Activated naive CD4-positive, alpha-beta T cell treated with Interleukin-2 at 50 U/mL for 16 hours (primary cell): ENCODE results near the gene ZFP28.
A peak's percentile ranks its signal among the peaks of the same experiment; 100 is the strongest.

ENCODE experiments used
- DNase-seq: peaks from one replicate; pipeline ENCODE4 v3.0.0-alpha.2; 2020

Gene ZFP28

DNA sequence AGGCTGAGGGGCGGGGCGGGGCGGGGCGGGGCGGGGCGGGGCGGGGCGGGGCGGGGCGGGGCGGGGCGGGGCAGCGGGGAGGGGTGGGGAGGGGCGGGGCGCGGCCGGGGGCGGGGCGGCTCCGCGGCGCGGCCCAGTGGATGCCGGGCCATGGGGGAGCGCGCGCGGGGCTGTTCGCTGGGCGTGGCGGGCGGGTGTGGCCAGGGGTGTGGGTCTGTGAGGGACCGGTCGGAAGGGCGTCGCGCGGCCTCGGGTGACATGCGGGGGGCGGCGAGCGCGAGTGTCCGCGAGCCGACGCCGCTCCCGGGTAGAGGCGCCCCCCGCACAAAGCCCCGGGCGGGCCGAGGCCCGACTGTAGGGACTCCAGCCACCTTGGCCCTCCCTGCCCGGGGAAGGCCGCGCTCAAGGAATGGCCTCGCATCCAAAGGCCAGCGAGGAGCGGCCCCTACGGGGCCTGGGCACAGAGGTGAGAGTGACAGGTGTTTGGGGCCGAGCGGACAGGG lies at the start of gene ZFP28:
Gene ZFP28 (plus strand): TSS at position 188 of the 503 bp plus-strand sequence. CDS start 71 bp downstream, at position 259.
- no peak for DNase-seq

DNA sequence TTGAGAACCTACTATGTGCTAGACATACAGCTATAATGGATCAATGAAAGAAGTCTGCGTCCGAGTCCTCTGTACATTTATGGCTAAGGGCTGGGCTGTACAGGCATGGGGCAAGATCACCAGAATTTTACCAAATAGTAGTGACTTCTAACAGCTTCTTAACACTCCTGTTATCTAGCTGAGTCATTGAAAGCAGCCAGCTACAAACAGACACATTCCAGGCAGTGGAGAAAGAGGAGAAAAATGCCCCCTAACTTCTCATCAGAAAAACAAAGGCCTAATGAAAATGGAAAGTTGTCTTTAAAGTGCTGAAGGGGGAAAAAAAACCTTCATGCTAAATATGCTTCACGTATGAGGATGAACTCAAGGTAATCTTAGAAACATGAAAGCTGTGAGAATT lies 47.3 kb upstream of the ZFP28 start:
- no peak for DNase-seq

DNA sequence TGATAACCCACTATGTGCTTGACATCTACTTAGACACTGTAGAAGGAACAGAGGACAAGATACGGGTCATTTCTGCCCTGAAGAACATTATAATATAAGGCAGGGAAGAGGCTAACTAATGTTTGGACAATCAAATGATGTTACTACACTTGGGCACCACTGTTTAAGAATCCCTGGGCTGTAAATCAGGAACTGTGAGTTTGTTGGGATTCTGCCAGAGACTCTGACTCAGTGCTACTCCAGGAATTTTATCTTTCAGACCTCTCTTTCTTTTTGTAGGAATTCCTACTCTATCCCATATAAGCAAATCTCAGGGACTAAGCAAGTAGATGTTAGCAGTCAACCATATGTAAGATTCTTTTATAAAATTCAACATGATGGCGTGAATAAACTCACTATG lies 34.2 kb upstream of the ZFP28 start:
- DNase-seq, result no peak

DNA sequence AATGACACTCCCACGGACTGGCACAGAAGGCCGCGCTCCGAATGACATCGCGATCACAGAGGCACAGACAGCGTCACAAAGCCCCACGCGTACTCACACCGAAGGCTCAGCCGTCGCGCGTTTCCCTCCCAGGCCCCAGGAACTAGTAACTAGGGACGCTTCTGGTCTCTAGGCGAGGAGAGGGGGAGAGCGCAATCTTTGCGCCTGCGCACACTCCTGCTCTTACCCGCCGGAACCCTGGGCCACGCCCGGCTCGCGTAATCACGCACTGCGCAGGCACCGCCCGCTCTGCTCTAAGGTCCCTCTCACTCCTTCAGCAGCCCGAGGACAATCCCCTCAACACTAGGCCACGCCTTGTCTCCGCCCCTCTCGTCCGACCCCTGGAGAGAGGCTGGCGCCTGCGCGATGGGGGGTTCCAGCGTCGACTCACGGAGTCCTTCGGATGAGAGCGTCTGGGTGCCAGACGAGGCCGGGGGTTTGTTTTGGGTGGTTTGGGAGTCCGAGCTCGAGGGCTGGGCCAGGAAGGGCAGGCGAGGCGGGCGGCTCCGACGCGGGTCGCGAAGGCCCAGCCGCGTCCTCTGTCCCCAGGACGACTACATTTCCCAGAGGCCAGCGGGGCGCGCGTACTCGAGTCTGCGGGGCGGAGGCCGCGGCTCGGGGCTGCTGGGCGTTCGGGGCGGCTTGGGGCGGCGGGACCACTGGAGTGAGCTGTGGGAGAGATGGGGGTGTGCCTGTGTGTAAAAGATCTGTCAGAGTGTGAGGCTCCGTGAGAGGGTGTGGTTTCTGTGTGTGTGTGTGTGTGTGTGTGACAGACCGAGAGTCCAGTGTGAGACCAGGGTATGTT lies 31.1 kb upstream of the ZFP28 start, which contains the start of gene ZNF471:
Gene ZNF471 (plus strand): TSS at position 410 of the 844 bp plus-strand sequence. CDS start 3,717 bp downstream, outside the sequence.
- DNase-seq, result peak; percentile 82

DNA sequence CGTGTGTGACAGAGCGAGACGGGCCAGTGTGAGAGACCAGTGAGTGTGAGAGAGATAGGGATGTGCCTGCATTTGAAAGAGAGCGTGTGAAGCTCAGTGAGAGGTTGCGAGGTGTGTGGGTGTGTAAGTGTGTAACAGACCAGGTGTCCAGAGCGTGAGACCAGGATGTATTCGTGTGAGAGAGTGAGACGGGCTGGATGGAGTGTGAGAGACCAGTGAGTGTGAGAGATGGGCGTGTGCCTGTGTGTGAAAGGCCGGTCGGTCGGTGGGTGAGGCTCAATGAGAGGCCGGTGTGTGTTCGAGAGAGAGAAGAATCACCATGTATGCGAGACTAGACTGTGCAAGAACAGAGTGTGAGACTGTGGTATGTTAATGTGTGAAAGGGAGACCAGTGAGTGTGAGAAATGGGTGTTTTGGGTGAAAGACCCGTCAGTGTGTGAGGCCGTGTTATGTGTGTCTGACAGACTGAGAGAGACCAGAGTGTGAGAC lies 30.4 kb upstream of the ZFP28 start:
- DNase-seq, result no peak

DNA sequence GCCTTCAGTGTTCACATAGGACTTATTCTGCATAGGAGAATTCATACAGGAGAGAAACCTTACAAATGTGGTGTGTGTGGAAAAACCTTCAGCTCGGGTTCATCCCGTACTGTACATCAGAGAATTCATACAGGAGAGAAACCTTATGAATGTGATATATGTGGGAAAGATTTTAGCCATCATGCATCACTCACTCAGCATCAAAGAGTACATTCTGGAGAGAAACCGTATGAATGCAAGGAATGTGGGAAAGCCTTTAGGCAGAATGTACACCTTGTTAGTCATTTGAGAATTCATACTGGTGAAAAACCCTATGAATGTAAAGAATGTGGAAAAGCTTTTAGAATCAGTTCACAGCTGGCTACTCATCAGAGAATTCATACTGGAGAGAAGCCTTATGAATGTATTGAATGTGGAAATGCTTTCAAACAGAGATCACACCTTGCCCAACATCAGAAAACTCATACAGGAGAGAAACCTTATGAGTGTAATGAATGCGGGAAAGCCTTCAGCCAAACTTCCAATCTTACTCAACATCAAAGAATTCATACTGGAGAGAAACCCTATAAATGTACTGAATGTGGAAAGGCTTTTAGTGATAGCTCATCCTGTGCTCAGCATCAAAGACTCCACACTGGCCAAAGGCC lies 13.4 kb upstream of the ZFP28 start:
- DNase-seq, result no peak

DNA sequence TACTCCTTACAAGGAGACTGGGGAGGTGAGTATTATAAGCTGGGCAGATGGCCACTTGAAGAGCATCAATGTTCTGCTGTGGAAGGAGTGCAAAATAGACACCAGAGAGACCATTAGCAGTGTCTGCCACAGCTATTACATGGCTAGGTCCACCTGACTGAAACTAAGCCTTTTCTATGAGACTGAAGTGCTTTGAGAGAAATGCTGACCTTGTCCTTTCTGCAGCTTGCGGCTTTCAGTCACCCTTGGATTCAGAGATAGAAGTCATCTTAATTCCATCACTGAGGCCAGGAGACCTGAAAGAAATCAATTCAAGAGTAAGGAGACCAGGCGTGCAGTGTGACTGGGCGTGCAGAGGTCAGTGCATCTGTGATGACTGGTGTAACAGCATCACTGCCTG lies 1.3 kb upstream of the ZFP28 start:
- no peak for DNase-seq

DNA sequence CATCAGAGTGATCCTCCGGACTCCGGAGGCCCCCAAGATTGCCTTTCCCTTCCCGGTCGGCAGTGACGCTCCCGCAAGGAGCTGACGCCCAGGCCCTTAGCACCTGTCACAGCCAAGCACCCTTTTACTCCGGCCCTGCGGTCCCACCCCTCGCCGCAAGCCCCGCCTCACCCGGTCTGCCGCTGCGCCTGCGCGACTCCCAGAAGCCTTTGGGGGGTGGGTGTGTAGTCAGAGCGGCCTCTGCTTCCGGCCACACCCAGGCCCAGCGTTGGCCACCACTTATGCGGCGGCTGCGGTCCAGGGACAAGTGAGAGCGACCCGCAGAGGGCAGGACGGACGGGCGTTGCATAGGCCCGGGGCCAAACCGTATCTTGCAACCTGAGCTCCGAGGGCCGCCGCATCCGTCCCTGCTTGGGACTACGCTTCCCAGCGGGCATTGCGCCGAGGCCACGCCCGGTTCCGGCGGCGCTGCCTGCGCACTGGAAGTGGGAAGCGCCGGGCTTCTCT lies 441 bp upstream of the ZFP28 start:
- DNase-seq, result peak; percentile 92

DNA sequence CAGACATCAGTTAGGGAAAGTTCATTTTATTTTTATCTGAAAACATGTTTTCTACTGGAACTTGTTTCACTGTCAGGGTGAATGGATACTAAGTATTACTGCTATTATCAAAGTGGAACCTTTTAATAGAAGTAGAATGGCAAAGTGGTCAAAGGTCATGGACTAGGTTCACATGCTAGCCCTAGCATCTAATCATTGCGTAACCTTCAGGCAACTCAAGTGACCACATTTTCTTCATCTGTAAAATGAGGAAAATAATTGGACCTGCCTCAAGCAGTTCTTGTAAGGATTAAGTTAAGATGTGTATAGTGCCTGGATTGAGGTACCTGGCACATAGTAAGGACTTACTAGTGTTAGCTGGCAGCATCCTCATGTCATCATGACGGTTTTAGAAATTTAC lies 5.0 kb downstream of the ZFP28 start:
- DNase-seq, result no peak

DNA sequence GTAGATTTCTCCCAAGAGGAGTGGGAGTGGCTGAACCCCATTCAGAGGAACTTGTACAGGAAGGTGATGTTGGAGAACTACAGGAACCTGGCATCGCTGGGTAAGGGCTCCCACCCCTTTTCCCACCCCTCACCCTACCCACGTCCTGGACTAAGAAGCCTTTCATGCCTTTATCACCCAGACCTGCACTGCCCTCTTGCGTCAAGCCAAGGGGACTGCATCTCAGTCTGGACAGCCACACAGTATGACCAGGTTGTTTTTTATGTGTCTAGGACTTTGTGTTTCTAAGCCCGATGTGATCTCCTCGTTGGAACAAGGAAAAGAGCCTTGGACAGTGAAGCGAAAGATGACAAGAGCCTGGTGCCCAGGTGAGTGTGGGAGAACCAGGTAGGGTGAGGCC lies 8.8 kb downstream of the ZFP28 start:
- no peak for DNase-seq

DNA sequence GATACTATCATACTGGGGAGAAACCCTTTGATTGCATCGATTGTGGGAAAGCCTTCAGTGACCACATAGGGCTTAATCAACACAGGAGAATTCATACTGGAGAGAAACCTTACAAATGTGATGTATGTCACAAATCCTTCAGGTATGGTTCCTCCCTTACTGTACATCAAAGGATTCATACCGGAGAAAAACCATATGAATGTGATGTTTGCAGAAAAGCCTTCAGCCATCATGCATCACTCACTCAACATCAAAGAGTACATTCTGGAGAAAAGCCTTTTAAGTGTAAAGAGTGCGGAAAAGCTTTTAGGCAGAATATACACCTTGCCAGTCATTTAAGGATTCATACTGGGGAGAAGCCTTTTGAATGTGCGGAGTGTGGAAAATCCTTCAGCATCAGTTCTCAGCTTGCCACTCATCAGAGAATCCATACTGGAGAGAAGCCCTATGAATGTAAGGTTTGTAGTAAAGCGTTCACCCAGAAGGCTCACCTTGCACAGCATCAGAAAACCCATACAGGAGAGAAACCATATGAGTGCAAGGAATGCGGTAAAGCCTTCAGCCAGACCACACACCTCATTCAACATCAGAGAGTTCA lies 15.6 kb downstream of the ZFP28 start:
- DNase-seq, result no peak

DNA sequence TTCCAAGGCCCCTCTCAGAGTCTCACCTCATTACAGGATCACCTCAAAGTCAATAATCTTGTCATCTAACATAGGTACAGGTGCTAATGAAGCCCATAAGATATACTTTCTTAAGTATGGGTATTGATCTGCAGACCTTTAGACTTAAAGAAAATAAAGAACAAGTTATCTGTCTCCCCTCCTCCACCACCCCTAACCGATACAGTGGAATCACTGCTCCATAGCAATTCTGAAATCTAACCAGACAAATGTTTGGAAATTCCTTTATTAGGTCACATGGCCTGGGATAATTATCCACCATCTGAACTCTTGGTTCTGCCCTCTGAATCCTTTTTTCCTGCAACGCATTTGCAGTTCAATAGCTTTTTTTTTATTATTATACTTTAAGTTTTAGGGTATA lies 24.0 kb downstream of the ZFP28 start:
- no peak for DNase-seq

DNA sequence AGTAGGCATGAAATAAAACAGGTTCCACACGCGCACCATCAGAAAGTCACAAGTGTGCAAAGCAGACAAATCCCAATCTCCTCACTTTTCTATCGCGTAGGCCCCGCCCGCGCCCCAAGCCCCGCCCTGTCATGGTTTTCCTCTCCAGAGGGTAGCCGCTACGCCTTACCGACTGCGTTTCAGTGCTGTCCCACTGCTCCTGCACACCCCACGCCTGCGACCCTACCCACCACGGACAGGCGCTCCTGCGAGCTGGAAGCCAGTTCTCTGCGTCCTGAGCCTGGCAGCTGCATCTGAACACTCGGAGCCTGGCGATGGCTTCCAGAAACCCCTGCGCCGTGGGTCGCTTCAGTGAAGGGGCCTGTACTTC lies 28.1 kb downstream of the ZFP28 start:
- peak; percentile 37 for DNase-seq

DNA sequence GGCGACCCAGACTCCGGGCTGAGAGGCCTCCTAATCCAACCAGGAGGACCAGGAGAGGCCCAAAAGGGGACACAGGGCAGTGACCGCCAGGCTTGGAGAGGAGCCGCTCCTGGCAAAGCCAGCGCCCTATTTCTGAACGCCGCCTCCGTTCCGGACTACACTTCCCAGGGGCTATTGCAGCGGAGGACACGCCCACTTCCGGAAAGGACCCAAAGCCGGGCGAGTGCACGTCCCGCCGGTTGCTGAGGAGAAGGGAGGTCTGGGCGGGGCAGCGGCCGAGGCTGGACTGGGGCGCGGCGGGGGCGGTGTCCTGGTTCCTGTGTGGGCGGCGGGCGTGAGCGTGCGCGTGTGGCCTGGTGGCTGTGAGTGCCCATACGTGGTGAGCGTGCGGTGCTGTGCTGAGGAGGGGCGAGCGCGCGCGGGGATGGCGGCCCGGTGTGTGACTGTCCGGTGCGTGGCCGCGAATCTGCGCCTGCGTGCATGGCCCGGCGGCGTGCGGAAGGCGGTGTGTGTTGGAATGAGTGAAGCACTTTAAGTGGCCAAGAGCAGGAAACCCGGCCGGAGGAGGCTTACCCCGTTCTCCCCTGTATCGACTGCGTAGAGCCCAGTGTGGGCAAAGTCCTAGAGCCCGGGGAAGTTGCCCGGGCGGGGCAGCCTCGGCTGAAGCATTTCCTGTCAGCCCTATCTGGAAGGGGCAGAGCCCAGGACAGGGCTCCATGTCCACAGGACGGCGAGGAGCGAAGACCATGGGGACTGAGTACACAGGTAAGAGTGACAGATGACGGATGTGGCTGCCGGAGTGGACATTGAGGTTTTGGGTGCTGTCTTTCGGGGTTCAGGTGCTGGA lies 28.7 kb downstream of the ZFP28 start, which contains the start of gene ZNF470:
Gene ZNF470 (plus strand): TSS at position 195 of the 847 bp plus-strand sequence. CDS start 2,844 bp downstream, outside the sequence.
- DNase-seq, result peak; percentile 91

DNA sequence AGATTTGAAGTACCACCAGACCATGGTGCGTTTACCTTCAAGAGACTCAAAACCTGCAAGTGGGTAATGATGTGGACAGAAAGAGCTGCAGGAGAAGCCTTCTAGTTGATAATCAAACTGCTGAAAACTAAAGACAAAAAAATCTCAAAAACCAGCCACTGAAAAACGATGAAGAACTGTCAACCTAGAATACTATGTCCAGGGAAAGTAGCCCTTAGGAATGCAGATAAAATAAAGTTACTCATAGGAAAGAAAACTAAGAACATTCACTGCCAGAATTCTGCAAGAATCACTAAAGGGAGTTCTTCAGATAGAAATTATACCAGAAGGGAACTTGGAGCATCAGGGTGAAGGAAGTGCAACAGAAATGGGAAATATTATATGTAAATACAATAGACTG lies 33.8 kb downstream of the ZFP28 start:
- no peak for DNase-seq

DNA sequence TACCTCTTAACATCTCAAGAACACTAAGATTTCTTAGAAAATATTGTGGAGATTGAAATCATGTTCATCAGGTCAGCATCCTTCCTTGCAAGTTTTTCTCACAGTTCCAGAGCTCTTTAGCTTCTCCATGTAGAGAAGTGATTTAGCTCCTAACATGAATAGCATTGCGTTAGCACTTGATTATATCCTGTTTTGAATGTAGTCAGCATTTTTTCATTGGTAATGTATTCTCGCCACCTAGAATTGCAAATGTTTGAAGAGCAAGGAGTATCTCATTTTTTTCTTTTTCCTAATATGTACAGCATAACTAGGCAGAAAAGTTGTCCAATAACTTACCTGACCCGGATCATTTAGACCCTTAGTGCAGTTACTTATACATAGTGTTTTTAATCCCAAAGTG lies 35.2 kb downstream of the ZFP28 start:
- no peak for DNase-seq

DNA sequence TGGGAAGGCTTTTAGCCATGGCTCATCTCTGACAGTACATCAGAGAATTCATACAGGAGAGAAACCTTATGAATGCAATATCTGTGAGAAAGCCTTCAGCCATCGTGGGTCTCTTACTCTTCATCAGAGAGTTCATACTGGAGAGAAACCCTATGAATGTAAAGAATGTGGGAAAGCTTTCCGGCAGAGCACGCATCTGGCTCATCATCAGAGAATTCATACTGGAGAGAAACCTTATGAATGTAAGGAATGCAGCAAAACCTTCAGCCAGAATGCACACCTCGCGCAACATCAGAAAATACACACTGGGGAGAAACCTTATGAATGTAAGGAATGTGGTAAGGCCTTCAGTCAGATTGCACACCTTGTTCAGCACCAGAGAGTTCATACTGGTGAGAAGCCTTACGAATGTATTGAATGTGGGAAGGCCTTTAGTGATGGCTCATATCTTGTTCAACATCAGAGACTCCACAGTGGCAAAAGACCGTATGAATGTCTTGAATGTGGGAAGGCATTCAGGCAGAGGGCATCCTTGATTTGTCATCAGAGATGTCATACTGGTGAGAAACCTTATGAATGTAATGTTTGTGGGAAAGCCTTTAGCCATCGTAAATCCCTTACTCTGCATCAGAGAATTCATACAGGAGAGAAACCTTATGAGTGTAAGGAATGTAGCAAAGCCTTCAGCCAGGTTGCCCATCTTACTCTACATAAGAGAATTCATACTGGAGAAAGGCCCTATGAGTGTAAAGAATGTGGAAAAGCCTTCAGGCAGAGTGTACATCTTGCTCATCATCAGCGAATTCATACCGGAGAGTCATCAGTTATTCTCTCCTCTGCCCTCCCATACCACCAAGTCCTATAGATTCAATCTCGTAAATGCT lies 39.2 kb downstream of the ZFP28 start:
- DNase-seq, result no peak

DNA sequence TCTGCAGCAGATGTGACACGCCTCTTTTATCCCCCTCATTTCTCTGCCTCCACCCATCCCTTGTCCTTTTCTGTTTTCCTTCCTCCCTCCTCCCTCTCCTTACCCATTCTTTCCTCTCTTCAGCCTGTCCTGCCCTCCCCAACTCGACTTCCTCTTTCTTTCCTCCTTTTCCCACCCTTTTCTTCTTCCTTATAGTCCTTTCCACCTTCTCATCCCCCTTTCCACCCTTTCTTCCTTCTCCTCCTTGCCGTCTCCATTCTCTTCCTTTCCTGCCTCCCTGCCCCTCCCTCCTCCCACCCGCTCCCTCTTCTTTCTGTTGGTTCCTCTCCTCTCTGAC lies 55.7 kb downstream of the ZFP28 start:
- no peak for DNase-seq

DNA sequence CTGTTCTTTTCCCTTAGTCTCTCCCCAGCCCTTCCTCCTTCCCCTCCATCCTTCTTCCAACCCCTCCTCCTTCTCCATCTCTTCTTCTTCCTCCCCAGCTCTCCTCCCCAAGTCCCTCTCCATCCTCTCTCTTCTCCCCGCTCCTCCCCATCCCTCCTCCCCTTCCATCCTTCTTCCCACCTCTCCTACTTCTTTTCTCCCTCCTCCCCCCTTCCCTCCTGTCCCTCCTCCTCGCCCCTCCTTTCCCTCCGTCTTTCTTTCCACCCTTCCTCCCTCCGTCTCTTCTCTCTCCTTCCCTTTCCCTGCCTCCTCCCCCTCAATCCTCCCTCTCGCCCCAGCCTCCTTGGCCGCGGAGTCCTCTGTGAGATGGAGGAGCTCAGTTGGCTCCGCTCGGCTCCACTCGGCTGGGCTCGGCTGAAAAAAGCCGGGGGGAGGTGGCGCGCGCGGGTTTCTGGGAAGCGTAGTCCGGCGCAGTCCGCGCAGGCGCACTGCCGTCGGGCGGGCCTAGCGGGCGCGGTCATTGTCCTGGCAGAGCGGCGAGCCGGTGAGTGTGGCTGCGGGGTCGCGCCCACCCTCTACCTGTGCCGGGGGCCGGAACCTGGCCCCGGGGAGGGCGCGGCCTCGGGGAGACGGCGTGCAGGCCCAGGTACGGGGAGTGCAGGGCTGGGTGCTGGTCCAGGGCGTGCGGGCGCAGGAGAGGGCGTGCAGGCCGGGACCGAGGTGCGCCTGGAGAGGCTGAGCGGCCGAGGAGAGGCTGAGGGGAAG lies 56.2 kb downstream of the ZFP28 start, which contains the start of gene ZNF71:
Gene ZNF71 (plus strand): TSS at position 520 of the 765 bp plus-strand sequence. CDS start 6,257 bp downstream, outside the sequence.
- peak; percentile 90 for DNase-seq

DNA sequence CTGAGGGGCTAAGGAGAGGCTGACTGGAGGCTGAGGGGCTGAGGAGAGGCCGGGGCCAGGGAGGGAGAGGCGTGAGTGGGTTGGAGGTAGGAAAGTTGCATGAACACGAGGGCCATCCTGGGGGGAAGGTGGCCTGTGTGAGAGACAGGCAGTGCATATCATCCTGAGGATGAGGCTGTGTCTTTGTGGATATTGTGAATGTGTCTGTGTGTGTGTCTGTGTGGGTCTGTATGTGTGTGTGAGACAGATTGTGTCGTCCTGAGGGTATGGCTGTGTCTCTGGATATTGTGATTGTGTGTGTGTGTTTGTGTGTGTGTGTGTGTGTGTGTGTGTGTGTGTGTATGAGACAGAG lies 56.8 kb downstream of the ZFP28 start:
- DNase-seq, result no peak
